Spleen (tissue), 11 donors: ENCODE measurements around the gene DNAJB9. TPM values are rescaled to one million over a fixed set of nuclear protein-coding genes. Genes with fewer than 3 reads are reported as not detected.
A peak's percentile ranks its signal among the peaks of the same experiment; 100 is the strongest.

Experiments
- DNase-seq: peaks from one replicate; pipeline ENCODE4 v3.0.0-alpha.2; 2020
- H3K27ac ChIP-seq, 8 donors: fragments of 200-600 bp; sonication (generic) in 7 of 8; 1 replicate in 4 of 8; 2 replicates in 4 of 8; pipeline versions ENCODE4 v1.5.0 to v1.8.0; 2016 to 2021; ENCODE audit warnings: inconsistent platforms in 4 of 8, mild to moderate bottlenecking in 4 of 8, moderate library complexity in 1 of 8
- H3K27me3 ChIP-seq, 7 donors: fragments of 200-600 bp; sonication (generic) in 6 of 7; replicated peaks in 1 of 7; 1 replicate in 4 of 7; 2 replicates in 3 of 7; pipeline versions ENCODE4 v1.5.0 to v1.8.0; 2016 to 2021; ENCODE audit warnings: inconsistent platforms in 3 of 7, mild to moderate bottlenecking in 1 of 7
- H3K36me3 ChIP-seq, 6 donors: fragments of 200-600 bp; sonication (generic) in 5 of 6; 1 replicate in 4 of 6; 2 replicates in 2 of 6; pipeline versions ENCODE4 v1.5.0 to v1.8.0; 2016 to 2021; ENCODE audit warnings: inconsistent platforms in 2 of 6
- H3K4me1 ChIP-seq, 6 donors: fragments of 200-600 bp; sonication (generic) in 5 of 6; 1 replicate in 3 of 6; 2 replicates in 3 of 6; pipeline versions ENCODE4 v1.5.0 to v1.8.0; 2016 to 2021; ENCODE audit warnings: inconsistent platforms in 3 of 6
- H3K4me3 ChIP-seq, 8 donors: fragments of 200-600 bp; sonication (generic) in 7 of 8; 1 replicate in 4 of 8; 2 replicates in 4 of 8; pipeline versions ENCODE4 v1.5.0 to v1.8.0; 2016 to 2021; ENCODE audit warnings: inconsistent platforms in 4 of 8, mild to moderate bottlenecking in 4 of 8, moderate library complexity in 2 of 8
- H3K9me3 ChIP-seq, 8 donors: fragments of 200-600 bp; sonication (generic) in 7 of 8; 1 replicate in 4 of 8; 2 replicates in 4 of 8; pipeline versions ENCODE4 v1.5.0 to v1.8.0; 2016 to 2021; ENCODE audit warnings: inconsistent platforms in 4 of 8
- CTCF ChIP-seq, 11 experiments: fragments of 200-600 bp in 7 of 11; fragments of 450-650 bp in 4 of 11; sonication (generic) in 4 of 11; IDR thresholded peaks in 8 of 11; conservative IDR thresholded peaks in 3 of 11; 1 replicate in 7 of 11; 2 replicates in 4 of 11; pipeline versions ENCODE4 v1.4.0 to v1.8.0; 2016 to 2021; ENCODE audit warnings: antibody characterized with exemption in 11 of 11, inconsistent platforms in 4 of 11, mild to moderate bottlenecking in 1 of 11
- POLR2A ChIP-seq, 3 donors: fragments of 450-650 bp; IDR thresholded peaks; one replicate each; pipeline ENCODE4 v1.5.1; 2017; ENCODE audit warnings: antibody characterized with exemption in 3 of 3, mild to moderate bottlenecking in 1 of 3
- POLR2AphosphoS5 ChIP-seq, 3 donors: sonication (generic); formaldehyde crosslinking; IDR thresholded peaks; one replicate each; pipeline ENCODE4 v1.5.1; 2017; ENCODE audit warnings: antibody characterized with exemption in 3 of 3
- WGBS, 5 donors: extraction: QIAGEN DNeasy Blood & Tissue Kit in 3 of 5; methylation state at CpG; one replicate each; pipeline versions ENCODE4 v1.1.5 to v1.1.7; 2013 to 2018; 5-methylcytosine and 5-hydroxymethylcytosine counted together
- intact Hi-C: fragments of 100-400 bp; cut with DNase I; formaldehyde crosslinking; loops from one replicate; pipeline ENCODE4 v1.15.0; 2023; ENCODE audit warnings: low total_unique reads
- polyA plus RNA-seq, 3 donors: library from polyadenylated mRNA; stranded (reverse); fragments of 200-250 nt; gene quantifications; one replicate each; pipeline ENCODE4 v1.2.1, GENCODE V29; 2013
- total RNA-seq, 7 donors: library from RNA; depleted of rRNA in 3 of 7; stranded (reverse); fragments of >200 nt in 3 of 7; fragmentation: NEBNext Ultra II Directional in 4 of 7; extraction: Animal tissue kit (Norgen Biotek cat#: 25700) in 4 of 7; gene quantifications; one replicate each; pipeline versions ENCODE4 v1.1.0 to v1.2.1, GENCODE V29; 2016 to 2021
- donor health status: healthy with polysubstance abuse.
- donor health status: DM: no; HTN: no; CAD: no; lungs with moderate emphysema.
- donor health status: DM: no; HTN: no; CAD: no.
- donor health status: Bipolar disorder and iron deficiency.
- donor health status: healthy.
- donor health status: DM: no; HTN: no; CAD: no.
- donor health status: DM: yes; HTN: yes; CAD: no.

The DNAJB9 gene
- total and polyA plus RNA-seq, 10 donors, result 5.0 to 79.2 (median 19.3) TPM

DNA sequence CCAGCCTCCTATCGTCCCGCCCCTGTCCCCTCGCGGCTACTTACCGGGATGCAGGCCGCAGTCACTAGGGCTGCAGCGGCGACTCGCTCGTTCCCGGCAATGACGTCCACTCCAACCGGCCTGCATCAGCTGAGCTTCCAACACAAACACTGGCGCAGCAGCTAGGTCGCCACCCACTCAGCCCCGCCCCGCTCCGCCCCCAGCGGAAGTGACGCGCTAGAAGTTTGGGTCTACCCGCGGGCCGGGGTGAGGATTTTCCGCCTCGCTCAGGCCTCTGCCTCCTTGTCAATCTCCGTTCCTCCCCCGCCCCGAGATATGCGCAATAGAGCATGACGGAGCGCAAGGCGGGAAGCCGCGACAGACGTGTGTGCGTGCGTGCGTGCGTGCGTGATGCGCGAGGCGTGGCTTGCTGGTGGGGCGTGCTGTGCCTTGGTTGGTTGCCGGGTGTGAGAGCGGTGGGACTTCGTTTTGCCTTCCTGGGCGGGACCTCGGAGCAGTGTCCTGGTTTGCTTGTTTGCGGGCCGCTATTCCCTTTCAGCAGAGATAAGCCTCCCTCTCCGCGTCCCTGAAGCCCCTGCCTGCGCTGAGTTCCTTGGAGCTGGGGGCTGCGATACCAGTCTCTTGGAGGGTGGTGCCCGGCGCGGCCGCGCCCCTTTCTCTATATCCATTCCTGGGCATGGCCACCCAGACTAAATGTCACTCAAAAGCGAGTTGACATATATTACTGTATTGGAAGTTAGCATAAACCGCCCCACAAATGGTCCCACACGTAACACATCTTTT, 43.5 kb upstream of the DNAJB9 start, which contains the start of gene PNPLA8:
Gene PNPLA8, minus strand, starts transcription at position 151 of the 783 bp plus-strand sequence. CDS start 10,644 bp downstream, outside the sequence.
- Histone ChIP-seq H3K36me3 (peaks cover 0 to 9% (median 0%) of the 10 kb centered on the region in 6 donors), H3K4me3 (peak within 1 kb of the TSS; percentile 55 to 80 (median 67)), H3K9me3 (no peaks in the 10 kb centered on the region), H3K4me1 (peaks cover 21 to 51% (median 39%) of the 10 kb centered on the region in 6 donors), H3K27me3 (no peaks in the 10 kb centered on the region), H3K27ac (peak within 1 kb of the TSS; percentile 98 to 100 (median 99))
- peak; percentile 100 for DNase-seq
- intact Hi-C loops, result loop anchor here (5.0 kb wide), 1 partner anchor 41 kb away; the partner anchor contains the start of genes DNAJB9 and THAP5
- WGBS, 5 donors, result 0% methylated on average over 34 to 64 of the region's 64 CpGs
- peak; percentile 78 to 95 (median 89) for TF ChIP-seq POLR2A (IDR thresholded peaks at IDR 0.05)
- peak; percentile 98 to 100 (median 100) for TF ChIP-seq POLR2AphosphoS5 (IDR thresholded peaks at IDR 0.05)
- peak in 4 of 11 experiments; percentile 21 to 30 (median 26) for TF ChIP-seq CTCF (IDR thresholded peaks at IDR 0.05 in 8 of 11, conservative IDR thresholded peaks at IDR 0.05 in 3 of 11)

DNA sequence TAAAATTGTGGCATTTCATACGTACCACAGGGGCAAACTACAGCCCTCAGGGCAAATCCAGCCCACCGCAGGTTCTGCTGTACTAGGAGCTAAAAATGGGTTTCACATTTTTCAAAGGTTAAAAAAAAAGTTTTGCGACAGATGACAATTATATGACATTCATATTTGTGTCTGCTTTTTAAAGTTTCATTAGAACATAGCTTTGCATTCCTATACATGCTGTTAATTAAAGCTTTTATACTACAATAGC, 43.0 kb upstream of the DNAJB9 start:
- no peaks in the 10 kb centered on the region for H3K27me3 ChIP-seq
- H3K4me1 ChIP-seq, result peaks cover 21 to 46% (median 36%) of the 10 kb centered on the region in 6 donors
- TF ChIP-seq CTCF (IDR thresholded peaks at IDR 0.05 in 8 of 11, conservative IDR thresholded peaks at IDR 0.05 in 3 of 11), result no peak
- TF ChIP-seq POLR2A (IDR thresholded peaks at IDR 0.05), result no peak
- no peak for TF ChIP-seq POLR2AphosphoS5 (IDR thresholded peaks at IDR 0.05)
- no peak for DNase-seq
- WGBS, 5 donors, result 5 to 12% (median 11%) methylated on average over 3 of the region's 3 CpGs
- H3K36me3 ChIP-seq, result peaks cover 0 to 5% (median 0%) of the 10 kb centered on the region in 6 donors
- peak overlapping the region; percentile 88 to 100 (median 99) for H3K27ac ChIP-seq
- H3K9me3 ChIP-seq, result no peaks in the 10 kb centered on the region
- intact Hi-C loops, result loop anchor here (5.0 kb wide), 1 partner anchor 41 kb away; the partner anchor contains the start of genes DNAJB9 and THAP5
- H3K4me3 ChIP-seq, result peak overlapping the region; percentile 38 to 80 (median 53)

DNA sequence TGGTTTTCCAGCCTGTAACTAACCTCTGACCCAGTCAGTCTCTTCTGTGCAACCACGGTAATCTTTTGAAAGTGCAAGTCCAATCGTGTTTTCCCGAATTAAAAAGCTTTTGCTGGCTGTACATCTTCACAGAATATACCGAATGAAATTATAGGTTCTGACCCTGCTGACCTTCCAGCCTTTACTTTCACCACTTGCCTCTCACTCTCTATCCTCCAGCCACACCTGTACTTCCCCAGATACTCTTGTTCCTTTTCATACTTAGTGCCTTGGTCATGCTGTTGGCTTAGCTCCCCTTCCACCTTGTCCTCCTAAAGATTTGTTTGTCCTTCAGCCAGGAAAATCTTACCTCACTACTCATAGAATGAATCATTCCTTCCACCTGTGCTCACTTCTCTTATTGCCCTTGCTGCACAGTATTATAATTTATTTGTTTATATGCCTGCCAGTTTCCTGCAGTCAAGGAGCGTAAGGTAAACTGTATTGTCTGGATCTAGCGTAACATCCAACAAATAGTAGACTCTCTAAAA, 41.4 kb upstream of the DNAJB9 start:
- H3K4me1 ChIP-seq, result peaks cover 19 to 31% (median 24%) of the 10 kb centered on the region in 6 donors
- no peak for DNase-seq
- no peak for TF ChIP-seq CTCF (IDR thresholded peaks at IDR 0.05 in 8 of 11, conservative IDR thresholded peaks at IDR 0.05 in 3 of 11)
- TF ChIP-seq POLR2A (IDR thresholded peaks at IDR 0.05), result no peak
- TF ChIP-seq POLR2AphosphoS5 (IDR thresholded peaks at IDR 0.05), result no peak
- H3K27ac ChIP-seq, result no peak overlapping the region
- 93 to 98% (median 97%) methylated on average over 6 of the region's 6 CpGs for WGBS, 5 donors
- intact Hi-C loops, result loop anchor here (5.0 kb wide), 1 partner anchor 39 kb away; the partner anchor contains the start of genes DNAJB9 and THAP5
- no peaks in the 10 kb centered on the region for H3K36me3 ChIP-seq
- no peaks in the 10 kb centered on the region for H3K27me3 ChIP-seq
- H3K4me3 ChIP-seq, result no peak overlapping the region
- H3K9me3 ChIP-seq, result no peaks in the 10 kb centered on the region

- intact Hi-C loops, result loop anchor here (5.0 kb wide), 1 partner anchor 38 kb away; the partner anchor contains the start of genes DNAJB9 and THAP5
These were observed 40.3 kb upstream of the DNAJB9 start for GRCh38 chr7:108529341-108529740.

More at GRCh38 chr7:108529341-108529740, 40.3 kb upstream of the DNAJB9 start:
- DNase-seq, result no peak
- Histone ChIP-seq H3K36me3 (no peaks in the 10 kb centered on the region), H3K9me3 (no peaks in the 10 kb centered on the region), H3K27me3 (no peaks in the 10 kb centered on the region), H3K4me3 (no peak overlapping the region), H3K27ac (no peak overlapping the region), H3K4me1 (peaks cover 8 to 20% (median 13%) of the 10 kb centered on the region in 6 donors)
- 78 to 87% (median 85%) methylated on average over 3 of the region's 3 CpGs for WGBS, 5 donors
- TF ChIP-seq POLR2AphosphoS5 (IDR thresholded peaks at IDR 0.05), result no peak
- TF ChIP-seq CTCF (IDR thresholded peaks at IDR 0.05 in 8 of 11, conservative IDR thresholded peaks at IDR 0.05 in 3 of 11), result no peak
